ENCODE data around the gene NDE1.

NDE1 gene

GRCh38 chr16:15739464-15739863 is 89.4 kb downstream of the NDE1 start:
- no peak for DNase-seq (ENCODE audit: low read depth)

- no peak for DNase-seq (ENCODE audit: low read depth)
Measured at GRCh38 chr16:15739950-15740349, 89.9 kb downstream of the NDE1 start.

- no peak for DNase-seq (ENCODE audit: low read depth)
Measured at GRCh38 chr16:15741207-15741871, 91.3 kb downstream of the NDE1 start.

GRCh38 chr16:15742716-15743115 is 92.7 kb downstream of the NDE1 start:
- no peak for DNase-seq (ENCODE audit: low read depth)

- no peak for DNase-seq (ENCODE audit: low read depth)
Measured at GRCh38 chr16:15743657-15744056, 93.6 kb downstream of the NDE1 start.

GRCh38 chr16:15746332-15746731 is 96.3 kb downstream of the NDE1 start:
- no peak for DNase-seq (ENCODE audit: low read depth)

GRCh38 chr16:15747937-15748336 is 97.9 kb downstream of the NDE1 start:
- no peak for DNase-seq (ENCODE audit: low read depth)

- no peak for DNase-seq (ENCODE audit: low read depth)
Measured at GRCh38 chr16:15748654-15749053, 98.6 kb downstream of the NDE1 start.

- no peak for DNase-seq (ENCODE audit: low read depth)
Measured at GRCh38 chr16:15749371-15749770, 99.3 kb downstream of the NDE1 start.

- no peak for DNase-seq (ENCODE audit: low read depth)
Measured at GRCh38 chr16:15749985-15750384, 99.9 kb downstream of the NDE1 start.

GRCh38 chr16:15751940-15752339 is 101.9 kb downstream of the NDE1 start:
- DNase-seq (ENCODE audit: low read depth): no peak

- DNase-seq (ENCODE audit: low read depth): no peak
Measured at GRCh38 chr16:15752717-15753488, 102.9 kb downstream of the NDE1 start.

GRCh38 chr16:15754821-15755534 is 104.9 kb downstream of the NDE1 start:
- DNase-seq (ENCODE audit: low read depth): no peak

GRCh38 chr16:15757077-15757386 is 107.0 kb downstream of the NDE1 start:
- no peak for DNase-seq (ENCODE audit: low read depth)

GRCh38 chr16:15757630-15758251 is 107.7 kb downstream of the NDE1 start:
- no peak for DNase-seq (ENCODE audit: low read depth)

- DNase-seq (ENCODE audit: low read depth): no peak
Measured at GRCh38 chr16:15759070-15759469, 109.0 kb downstream of the NDE1 start.

GRCh38 chr16:15760129-15760528 is 110.1 kb downstream of the NDE1 start:
- no peak for DNase-seq (ENCODE audit: low read depth)

- no peak for DNase-seq (ENCODE audit: low read depth)
Measured at GRCh38 chr16:15764112-15764511, 114.1 kb downstream of the NDE1 start.

GRCh38 chr16:15765116-15765515 is 115.1 kb downstream of the NDE1 start:
- DNase-seq (ENCODE audit: low read depth): no peak

- no peak for DNase-seq (ENCODE audit: low read depth)
Measured at GRCh38 chr16:15765880-15766279, 115.8 kb downstream of the NDE1 start.

- no peak for DNase-seq (ENCODE audit: low read depth)
Measured at GRCh38 chr16:15766918-15767317, 116.9 kb downstream of the NDE1 start.

- no peak for DNase-seq (ENCODE audit: low read depth)
Measured at GRCh38 chr16:15768201-15768600, 118.2 kb downstream of the NDE1 start.

- DNase-seq (ENCODE audit: low read depth): no peak
Measured at GRCh38 chr16:15769239-15769638, 119.2 kb downstream of the NDE1 start.

All from stromal cell of bone marrow (primary cell).